Stomach smooth muscle (tissue), 2 donors: Measurements from ENCODE around the gene PLEKHM2.

ENCODE experiments used
- H3K27ac ChIP-seq: one replicate; pipeline ENCODE4 v1.7.0; 2013; ENCODE audit warnings: mild to moderate bottlenecking, low read length, inconsistent platforms
- H3K27me3 ChIP-seq, 2 donors: one replicate each; pipeline ENCODE4 v1.7.0; 2013; ENCODE audit warnings: low read length in 2 of 2; ENCODE audit not compliant: insufficient read depth in 2 of 2, control insufficient read depth in 1 of 2
- H3K36me3 ChIP-seq, 2 donors: one replicate each; pipeline ENCODE4 v1.7.0; 2013; ENCODE audit warnings: low read length in 2 of 2; ENCODE audit not compliant: control insufficient read depth in 2 of 2, insufficient read depth in 2 of 2
- H3K4me1 ChIP-seq: one replicate; pipeline ENCODE4 v1.7.0; 2013; ENCODE audit warnings: low read length; ENCODE audit not compliant: control insufficient read depth, insufficient read depth
- H3K4me3 ChIP-seq, 2 donors: one replicate each; pipeline ENCODE4 v1.7.0; 2013; ENCODE audit warnings: low read length in 2 of 2
- H3K9ac ChIP-seq, 2 donors: one replicate each; pipeline ENCODE4 v1.7.0; 2013; ENCODE audit warnings: low read length in 2 of 2, mild to moderate bottlenecking in 1 of 2
- H3K9me3 ChIP-seq, 2 donors: one replicate each; pipeline ENCODE4 v1.7.0; 2013; ENCODE audit warnings: low read length in 2 of 2; ENCODE audit not compliant: control insufficient read depth in 2 of 2
- donor health status: healthy.
- donor health status: Pancreatic carcinoma.

Gene PLEKHM2

DNA sequence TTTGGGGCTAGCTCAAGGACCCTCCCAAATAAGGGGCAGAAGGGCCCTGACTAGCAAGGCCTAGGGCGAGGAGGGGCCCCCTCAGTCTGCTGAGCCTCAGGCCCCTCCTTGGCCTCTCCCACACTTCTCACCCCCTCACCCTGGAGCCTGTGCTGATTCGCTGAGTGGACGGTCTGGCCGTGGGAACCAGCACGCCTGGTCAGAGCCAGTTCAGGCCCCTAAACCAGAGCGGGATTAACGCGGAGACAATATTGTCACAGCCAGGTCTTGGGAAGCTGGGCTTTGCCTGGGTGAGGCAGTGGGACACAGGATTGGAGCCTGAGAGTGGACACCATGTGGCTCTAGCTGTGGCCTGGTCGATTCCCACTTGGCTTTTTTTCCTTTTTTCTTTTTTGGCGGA lies 69.7 kb downstream of the PLEKHM2 start:
- H3K4me1 ChIP-seq, result peaks cover 19% of the 10 kb centered on the region
- no peaks in the 10 kb centered on the region for H3K36me3 ChIP-seq
- no peak overlapping the region for H3K4me3 ChIP-seq
- H3K27ac ChIP-seq, result no peak overlapping the region
- no peak overlapping the region for H3K9ac ChIP-seq
- H3K27me3 ChIP-seq, result no peaks in the 10 kb centered on the region
- H3K9me3 ChIP-seq, result no peaks in the 10 kb centered on the region

DNA sequence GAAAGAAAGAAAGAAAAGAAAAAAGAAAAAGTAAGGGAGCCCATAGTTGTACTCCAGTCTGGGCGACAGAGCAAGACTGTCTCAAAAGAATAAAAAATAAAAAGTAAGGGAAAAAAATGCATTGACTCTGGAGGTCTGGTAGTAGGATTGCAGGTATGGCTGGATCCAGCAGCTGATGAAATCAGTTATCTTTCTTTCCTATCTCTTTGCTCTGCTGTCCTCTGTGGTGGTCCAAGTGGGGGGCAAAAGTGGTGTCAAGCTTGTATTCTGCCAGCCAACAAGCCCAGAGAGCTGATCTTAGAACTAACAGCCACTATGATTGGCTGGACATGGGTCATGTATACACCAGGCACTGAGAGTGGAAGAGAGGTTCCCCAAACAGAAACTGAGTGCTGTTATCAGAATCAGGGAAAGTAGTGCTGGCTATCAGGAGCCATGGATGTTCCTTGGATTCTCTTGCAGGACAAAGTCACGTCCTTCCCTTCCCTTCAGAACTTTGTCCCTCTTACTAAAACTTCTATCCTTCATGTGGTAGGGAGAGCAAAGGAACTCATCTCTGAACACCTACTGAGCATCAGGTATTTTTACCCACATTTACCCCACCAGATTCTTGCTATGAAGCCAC lies 71.0 kb downstream of the PLEKHM2 start:
- no peak overlapping the region for H3K4me3 ChIP-seq
- H3K27me3 ChIP-seq, result no peaks in the 10 kb centered on the region
- no peaks in the 10 kb centered on the region for H3K9me3 ChIP-seq
- H3K36me3 ChIP-seq, result no peaks in the 10 kb centered on the region
- H3K27ac ChIP-seq, result no peak overlapping the region
- peaks cover 16% of the 10 kb centered on the region for H3K4me1 ChIP-seq
- H3K9ac ChIP-seq, result no peak overlapping the region

DNA sequence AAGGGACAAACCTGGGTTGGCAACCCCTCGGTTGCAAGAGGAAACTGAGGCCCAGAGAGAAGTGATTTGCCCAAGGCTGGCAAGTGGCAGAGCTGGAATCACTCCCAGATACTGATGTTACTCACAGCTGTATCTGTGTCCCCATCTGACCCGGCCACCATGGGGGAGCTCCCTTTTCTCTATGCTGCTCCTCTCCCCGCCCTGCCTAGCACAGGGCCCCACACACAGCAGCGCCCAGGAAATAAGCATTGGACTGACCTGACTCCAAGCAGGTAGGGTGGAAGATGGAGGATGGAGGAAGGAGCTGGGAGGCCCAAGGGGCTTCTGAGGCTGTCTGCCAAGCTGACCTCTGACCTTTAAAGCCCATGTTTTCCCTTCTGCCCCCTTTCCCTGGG lies 71.5 kb downstream of the PLEKHM2 start:
- Histone ChIP-seq H3K4me1 (peaks cover 18% of the 10 kb centered on the region), H3K27ac (no peak overlapping the region), H3K36me3 (no peaks in the 10 kb centered on the region), H3K9me3 (no peaks in the 10 kb centered on the region), H3K9ac (no peak overlapping the region), H3K4me3 (no peak overlapping the region), H3K27me3 (no peaks in the 10 kb centered on the region)

DNA sequence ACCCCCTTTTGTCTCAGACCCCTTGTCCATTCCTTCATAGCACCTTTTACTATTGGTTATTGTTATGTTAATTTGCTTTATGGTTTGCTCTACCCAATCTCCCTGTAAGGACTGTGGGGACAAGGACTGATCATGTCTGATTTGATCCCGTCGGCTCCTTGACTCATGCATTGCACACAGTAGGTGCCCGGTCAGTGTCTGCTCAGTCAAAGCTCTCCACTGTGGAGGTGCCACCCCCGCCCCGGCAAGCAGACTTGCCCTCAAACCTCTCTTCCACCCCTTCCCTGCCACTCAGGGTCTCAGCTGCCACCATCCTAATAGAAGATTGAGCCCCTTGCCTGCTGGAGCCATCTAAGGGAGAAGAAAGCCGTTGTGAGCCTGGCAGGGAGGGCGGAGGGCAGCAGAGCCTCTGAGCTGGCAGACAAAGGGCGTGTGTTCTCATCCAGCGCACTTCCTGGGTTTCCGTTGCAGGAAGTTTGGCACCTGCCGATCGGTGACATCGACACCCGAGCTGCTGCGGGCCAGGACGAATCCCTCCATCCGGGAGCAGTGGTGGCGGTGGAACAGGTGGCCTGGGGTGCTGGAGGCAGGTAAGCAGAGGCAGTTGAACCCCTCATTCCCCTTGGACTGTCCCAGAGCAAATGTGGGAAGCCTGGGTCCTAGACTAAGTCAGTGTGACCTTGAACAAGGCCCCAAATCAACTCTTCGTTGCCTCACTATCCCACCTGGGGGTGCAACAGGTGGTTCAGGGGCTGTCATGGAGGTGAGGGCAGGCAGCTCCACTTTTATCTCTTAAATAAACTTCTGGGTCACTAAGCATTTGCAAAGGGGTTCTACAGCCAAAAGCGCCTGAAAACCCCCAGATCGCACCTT lies 72.3 kb downstream of the PLEKHM2 start:
- H3K4me3 ChIP-seq, result no peak overlapping the region
- H3K27ac ChIP-seq, result no peak overlapping the region
- H3K9ac ChIP-seq, result no peak overlapping the region
- no peaks in the 10 kb centered on the region for H3K36me3 ChIP-seq
- H3K27me3 ChIP-seq, result no peaks in the 10 kb centered on the region
- no peaks in the 10 kb centered on the region for H3K9me3 ChIP-seq
- peaks cover 24% of the 10 kb centered on the region for H3K4me1 ChIP-seq

DNA sequence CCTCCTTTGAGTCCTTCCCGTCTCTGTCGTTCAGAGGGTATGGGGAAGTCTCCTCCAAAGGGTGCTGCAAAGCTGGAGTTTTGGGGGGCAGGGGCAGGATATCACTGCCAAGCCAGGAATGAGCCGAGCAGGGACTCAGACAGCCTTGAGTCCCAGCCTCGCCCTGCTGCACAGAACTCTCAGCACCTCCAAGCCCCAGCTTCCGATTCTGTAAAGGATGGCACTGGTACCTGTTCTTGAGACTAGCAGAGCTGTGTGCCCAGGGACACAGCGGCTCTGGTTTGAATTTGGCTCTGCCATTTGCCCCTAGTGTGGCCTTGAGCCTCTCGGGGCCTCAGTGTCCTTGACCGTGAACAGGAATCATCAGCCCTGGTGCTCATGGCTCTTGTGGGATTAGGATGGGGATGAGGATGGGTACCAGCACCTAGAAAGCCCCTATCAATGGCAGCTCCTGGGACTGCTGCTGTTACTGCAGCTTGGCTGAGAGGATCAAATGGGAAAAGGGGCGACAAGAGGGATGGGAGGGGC lies 73.0 kb downstream of the PLEKHM2 start:
- H3K4me3 ChIP-seq, result peak overlapping the region in 1 of 2 donors; percentile 15
- H3K27me3 ChIP-seq, result no peaks in the 10 kb centered on the region
- H3K27ac ChIP-seq, result peak overlapping the region; percentile 49
- H3K36me3 ChIP-seq, result no peaks in the 10 kb centered on the region
- no peak overlapping the region for H3K9ac ChIP-seq
- H3K4me1 ChIP-seq, result peaks cover 24% of the 10 kb centered on the region
- H3K9me3 ChIP-seq, result no peaks in the 10 kb centered on the region

DNA sequence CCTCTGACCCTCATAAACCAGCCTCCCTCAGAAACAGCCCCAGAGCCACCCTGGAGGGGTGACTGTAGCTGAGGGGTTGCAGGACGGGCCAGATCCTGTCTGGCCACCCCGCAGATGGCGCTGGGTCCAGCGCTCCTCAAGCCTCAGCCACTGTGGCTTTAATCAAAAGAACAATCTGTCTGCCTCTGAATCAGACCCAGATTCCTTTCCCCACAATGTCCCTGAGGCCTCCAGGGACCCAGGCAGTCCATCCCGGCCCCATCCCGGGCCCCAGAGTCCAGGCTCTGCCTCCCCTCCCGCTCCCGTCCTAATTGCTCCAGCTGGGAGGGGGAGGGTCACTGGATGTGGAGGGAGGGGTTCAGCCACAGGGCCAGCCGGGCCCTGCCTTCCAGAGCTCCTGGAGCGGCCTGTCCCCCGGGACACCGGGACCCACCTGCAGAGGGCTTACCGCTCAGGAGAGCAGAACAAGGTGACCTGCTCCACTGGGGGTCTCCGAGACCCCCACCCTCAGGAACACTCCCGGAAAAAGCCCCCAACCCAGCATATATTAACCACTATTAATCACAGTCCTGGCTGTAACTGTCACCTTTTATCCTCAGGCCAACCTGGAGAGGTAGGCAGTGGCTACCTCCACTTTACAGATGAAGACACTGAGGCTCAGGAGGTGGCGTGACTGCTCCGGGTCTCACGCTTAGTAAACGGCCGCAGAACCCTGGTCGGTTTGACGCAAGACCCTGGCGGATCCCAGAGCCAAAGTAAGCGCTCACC lies 73.6 kb downstream of the PLEKHM2 start:
- Histone ChIP-seq H3K9ac (peak overlapping the region; percentile 17 to 60), H3K36me3 (no peaks in the 10 kb centered on the region), H3K27ac (peak overlapping the region; percentile 49), H3K9me3 (no peaks in the 10 kb centered on the region), H3K4me3 (peak overlapping the region; percentile 10 to 61), H3K4me1 (peaks cover 24% of the 10 kb centered on the region), H3K27me3 (no peaks in the 10 kb centered on the region)

DNA sequence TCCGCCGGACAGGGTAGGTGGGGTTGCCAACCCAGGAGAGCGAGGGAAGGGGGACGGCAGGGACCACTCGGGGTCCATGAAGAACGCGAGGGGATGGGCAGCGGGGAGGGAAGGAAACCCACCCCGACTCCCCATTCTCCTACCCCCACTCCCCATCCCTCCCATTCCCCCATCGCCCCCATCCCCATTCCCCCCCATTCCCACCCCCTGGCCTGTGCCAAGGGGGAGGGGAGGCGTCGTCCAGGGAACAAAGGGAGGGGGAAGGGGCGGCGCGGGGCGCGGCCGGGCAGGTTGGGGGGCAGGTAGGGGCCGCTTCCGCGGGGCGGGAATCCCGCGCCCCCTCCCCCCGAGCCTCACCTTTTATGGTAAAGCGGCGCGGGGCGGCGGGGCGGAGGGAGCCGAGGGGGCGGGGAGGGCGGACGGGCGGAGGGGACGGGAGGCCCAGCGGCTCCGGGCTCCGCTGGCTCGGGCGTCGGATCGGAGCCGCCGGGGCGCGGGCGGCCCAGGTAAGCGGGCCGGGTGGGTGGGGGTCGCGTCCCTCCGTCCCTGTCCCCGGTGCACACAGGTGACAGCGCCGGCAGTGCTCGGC lies 74.3 kb downstream of the PLEKHM2 start, which contains the start of gene FBLIM1:
Gene FBLIM1 (plus strand): TSS at position 453 of the 589 bp plus-strand sequence. CDS start 6,189 bp downstream, outside the sequence.
- Histone ChIP-seq H3K36me3 (no peaks in the 10 kb centered on the region), H3K4me3 (peak within 1 kb of the TSS; percentile 60 to 80), H3K27ac (peak within 1 kb of the TSS; percentile 49), H3K9ac (peak within 1 kb of the TSS; percentile 64 to 75), H3K4me1 (peaks cover 24% of the 10 kb centered on the region), H3K9me3 (no peaks in the 10 kb centered on the region), H3K27me3 (no peaks in the 10 kb centered on the region)

DNA sequence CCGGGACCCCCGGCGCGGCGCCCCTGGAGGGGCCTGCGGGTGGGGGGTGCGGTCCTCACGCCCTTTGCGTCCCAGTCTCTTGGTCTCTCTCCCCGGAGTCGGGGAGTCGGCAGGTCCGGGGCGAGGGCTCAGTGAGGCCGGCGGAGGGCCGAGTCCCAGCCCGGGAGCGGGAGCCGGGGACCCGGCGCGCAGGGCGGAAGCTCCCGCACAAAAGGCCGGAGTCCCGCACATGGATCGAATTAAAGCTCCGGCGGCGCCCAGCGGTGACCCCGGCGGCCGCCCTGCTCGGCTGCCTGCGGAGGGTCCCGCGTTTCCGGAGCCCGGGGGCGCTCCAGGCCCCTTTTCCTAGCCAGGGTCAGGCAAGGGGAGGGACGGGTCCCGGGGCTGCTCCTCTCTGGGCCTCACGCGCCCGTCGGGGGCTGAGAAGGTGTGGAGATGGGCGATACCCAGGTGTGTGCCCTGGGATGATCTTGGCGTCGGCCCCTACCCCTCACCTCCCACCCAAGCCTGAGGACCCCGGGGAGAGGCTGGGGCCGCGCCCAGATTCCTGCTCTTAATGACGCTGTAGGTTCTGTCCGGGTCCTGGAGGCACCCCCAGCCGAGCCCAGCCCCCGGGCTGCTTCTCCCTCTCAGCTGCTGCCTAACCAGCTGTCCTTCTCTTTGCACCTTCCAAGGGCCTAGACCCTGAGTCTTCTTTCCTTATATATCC lies 75.0 kb downstream of the PLEKHM2 start:
- H3K4me3 ChIP-seq, result peak overlapping the region; percentile 60 to 80
- H3K9ac ChIP-seq, result peak overlapping the region; percentile 64 to 75
- H3K36me3 ChIP-seq, result no peaks in the 10 kb centered on the region
- peaks cover 24% of the 10 kb centered on the region for H3K4me1 ChIP-seq
- H3K27me3 ChIP-seq, result no peaks in the 10 kb centered on the region
- no peaks in the 10 kb centered on the region for H3K9me3 ChIP-seq
- peak overlapping the region; percentile 18 for H3K27ac ChIP-seq

DNA sequence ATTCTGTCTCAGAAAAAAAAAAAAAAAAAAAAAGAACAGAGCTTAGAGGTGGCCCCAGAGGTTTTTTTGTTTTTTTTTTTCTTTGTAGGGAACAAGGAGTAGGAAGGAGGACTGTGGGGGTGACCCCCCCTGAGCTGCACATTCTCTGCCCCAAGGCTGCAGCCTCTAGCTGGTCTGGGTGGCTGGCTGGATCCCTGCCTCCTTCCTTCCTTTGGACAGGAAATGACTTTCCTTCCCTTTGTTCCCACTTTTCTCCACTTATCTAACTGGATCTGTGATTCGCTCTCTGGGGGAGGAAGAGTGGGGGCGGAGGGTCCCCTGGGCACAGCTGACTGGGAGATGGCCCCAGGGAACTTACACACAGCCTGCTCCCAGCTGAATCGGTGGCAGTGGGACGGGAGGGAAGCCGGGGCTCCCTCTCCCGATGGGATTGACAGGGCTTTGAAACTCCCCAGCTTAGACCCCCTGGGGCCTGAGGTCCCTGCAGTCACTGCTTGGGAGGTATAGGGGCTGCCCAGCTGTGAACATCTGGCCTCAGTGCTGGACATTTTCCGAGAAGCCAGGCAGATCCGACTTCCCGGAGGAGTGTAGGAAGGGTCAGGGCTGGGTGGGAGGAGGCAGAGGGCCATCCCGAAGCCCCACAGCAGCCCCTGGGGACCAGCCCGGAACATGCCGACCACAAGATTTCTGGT lies 76.5 kb downstream of the PLEKHM2 start:
- Histone ChIP-seq H3K27me3 (no peaks in the 10 kb centered on the region), H3K36me3 (no peaks in the 10 kb centered on the region), H3K9ac (peak overlapping the region; percentile 42 to 44), H3K27ac (peak overlapping the region; percentile 31), H3K4me1 (peaks cover 28% of the 10 kb centered on the region), H3K9me3 (no peaks in the 10 kb centered on the region), H3K4me3 (peak overlapping the region; percentile 3 to 60)
